ENCODE results near the gene CACNA2D3. TPM values are rescaled to one million over a fixed set of nuclear protein-coding genes. Genes with fewer than 3 reads are reported as not detected.

Gene CACNA2D3
- total RNA-seq, 1 donor from 2014 or later = 17.2 TPM

DNA sequence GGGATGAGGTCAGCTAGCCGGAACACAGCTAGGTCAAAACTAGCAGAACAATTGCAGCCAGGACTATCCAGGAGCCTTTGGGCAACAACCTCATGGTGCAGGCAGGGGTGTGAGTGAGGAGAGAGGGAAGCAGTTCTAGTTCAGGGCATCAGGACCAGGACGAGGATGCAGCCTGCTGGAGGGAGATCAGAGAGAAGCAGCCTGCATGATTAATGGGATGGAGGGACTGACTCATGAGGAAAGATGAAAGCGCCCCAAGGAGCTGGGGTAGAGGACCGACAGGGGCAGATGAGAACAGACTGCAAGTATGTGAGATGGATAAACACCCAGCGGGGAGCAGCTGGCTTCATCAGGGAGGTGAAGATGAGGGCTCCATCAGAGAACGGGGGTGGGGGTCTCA is 843.4 kb downstream of the CACNA2D3 start:
- Histone ChIP-seq H3K27me3 (no peaks in the 10 kb centered on the region), H3K36me3 (no peaks in the 10 kb centered on the region), H3K4me1 (no peaks in the 10 kb centered on the region), H3K27ac (no peak overlapping the region), H3K9me3 (no peaks in the 10 kb centered on the region), H3K4me3 (no peak overlapping the region)
- DNase-seq (ENCODE audit: extremely low spot score in 2 of 2) = no peak
- TF ChIP-seq, protein P1, sequence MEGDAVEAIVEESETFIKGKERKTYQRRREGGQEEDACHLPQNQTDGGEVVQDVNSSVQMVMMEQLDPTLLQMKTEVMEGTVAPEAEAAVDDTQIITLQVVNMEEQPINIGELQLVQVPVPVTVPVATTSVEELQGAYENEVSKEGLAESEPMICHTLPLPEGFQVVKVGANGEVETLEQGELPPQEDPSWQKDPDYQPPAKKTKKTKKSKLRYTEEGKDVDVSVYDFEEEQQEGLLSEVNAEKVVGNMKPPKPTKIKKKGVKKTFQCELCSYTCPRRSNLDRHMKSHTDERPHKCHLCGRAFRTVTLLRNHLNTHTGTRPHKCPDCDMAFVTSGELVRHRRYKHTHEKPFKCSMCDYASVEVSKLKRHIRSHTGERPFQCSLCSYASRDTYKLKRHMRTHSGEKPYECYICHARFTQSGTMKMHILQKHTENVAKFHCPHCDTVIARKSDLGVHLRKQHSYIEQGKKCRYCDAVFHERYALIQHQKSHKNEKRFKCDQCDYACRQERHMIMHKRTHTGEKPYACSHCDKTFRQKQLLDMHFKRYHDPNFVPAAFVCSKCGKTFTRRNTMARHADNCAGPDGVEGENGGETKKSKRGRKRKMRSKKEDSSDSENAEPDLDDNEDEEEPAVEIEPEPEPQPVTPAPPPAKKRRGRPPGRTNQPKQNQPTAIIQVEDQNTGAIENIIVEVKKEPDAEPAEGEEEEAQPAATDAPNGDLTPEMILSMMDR (IDR thresholded peaks at IDR 0.05) = no peak
- no peak for TF ChIP-seq POLR2A (IDR thresholded peaks at IDR 0.05)
- TF ChIP-seq POLR2AphosphoS5 (IDR thresholded peaks at IDR 0.05; ENCODE audit: insufficient read depth in 1 of 2, low read depth in 1 of 2) = no peak
- intact Hi-C loops (cut with DNase I) = no loop called here

GRCh38 chr3:54966979-54967378 is 844.6 kb downstream of the CACNA2D3 start:
- H3K27ac ChIP-seq = no peak overlapping the region
- no peaks in the 10 kb centered on the region for H3K27me3 ChIP-seq
- intact Hi-C loops (cut with DNase I) = no loop called here
- no peaks in the 10 kb centered on the region for H3K36me3 ChIP-seq
- TF ChIP-seq, protein P1 (IDR thresholded peaks at IDR 0.05) = no peak
- no peaks in the 10 kb centered on the region for H3K4me1 ChIP-seq
- no peak for DNase-seq (ENCODE audit: extremely low spot score in 2 of 2)
- no peak overlapping the region for H3K4me3 ChIP-seq
- no peaks in the 10 kb centered on the region for H3K9me3 ChIP-seq

GRCh38 chr3:54967731-54968161 is 845.4 kb downstream of the CACNA2D3 start:
- H3K36me3 ChIP-seq = no peaks in the 10 kb centered on the region
- H3K27me3 ChIP-seq = no peaks in the 10 kb centered on the region
- no peak overlapping the region for H3K27ac ChIP-seq
- DNase-seq (ENCODE audit: extremely low spot score in 2 of 2) = no peak
- TF ChIP-seq POLR2A (IDR thresholded peaks at IDR 0.05) (no peak), POLR2AphosphoS5 (IDR thresholded peaks at IDR 0.05; ENCODE audit: insufficient read depth in 1 of 2, low read depth in 1 of 2) (no peak)
- TF ChIP-seq, protein P1 (IDR thresholded peaks at IDR 0.05) = no peak
- H3K4me1 ChIP-seq = no peaks in the 10 kb centered on the region
- intact Hi-C loops (cut with DNase I) = no loop called here
- H3K9me3 ChIP-seq = no peaks in the 10 kb centered on the region
- H3K4me3 ChIP-seq = no peak overlapping the region

GRCh38 chr3:54968546-54969172 is 846.3 kb downstream of the CACNA2D3 start:
- TF ChIP-seq POLR2AphosphoS5 (IDR thresholded peaks at IDR 0.05; ENCODE audit: insufficient read depth in 1 of 2, low read depth in 1 of 2) (no peak), POLR2A (IDR thresholded peaks at IDR 0.05) (no peak)
- TF ChIP-seq, protein P1 (IDR thresholded peaks at IDR 0.05) = no peak
- Histone ChIP-seq H3K4me3 (no peak overlapping the region), H3K9me3 (no peaks in the 10 kb centered on the region), H3K36me3 (no peaks in the 10 kb centered on the region), H3K4me1 (no peaks in the 10 kb centered on the region), H3K27me3 (no peaks in the 10 kb centered on the region), H3K27ac (no peak overlapping the region)
- DNase-seq (ENCODE audit: extremely low spot score in 2 of 2) = no peak
- intact Hi-C loops (cut with DNase I) = no loop called here

DNA sequence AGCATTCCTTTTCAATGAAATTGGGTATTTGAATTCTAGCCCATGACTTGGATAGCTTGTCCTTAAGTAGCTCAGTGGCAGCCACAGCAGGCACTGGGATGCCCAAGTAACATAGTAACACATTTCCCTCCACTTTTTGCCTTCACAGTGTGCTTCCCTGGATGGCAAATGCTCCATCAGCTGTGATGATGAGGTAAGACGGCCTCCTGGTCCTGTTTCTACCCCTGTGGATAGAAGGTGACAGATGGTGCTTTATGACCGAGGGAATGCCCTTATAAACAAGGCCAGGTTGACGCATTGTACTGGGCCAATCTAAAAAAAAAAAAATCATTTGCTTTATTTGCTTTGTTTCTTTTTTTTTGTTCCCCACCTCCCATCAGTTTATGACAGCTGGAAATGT is 847.3 kb downstream of the CACNA2D3 start:
- Histone ChIP-seq H3K27me3 (no peaks in the 10 kb centered on the region), H3K27ac (no peak overlapping the region), H3K9me3 (no peaks in the 10 kb centered on the region), H3K4me3 (no peak overlapping the region), H3K36me3 (no peaks in the 10 kb centered on the region), H3K4me1 (no peaks in the 10 kb centered on the region)
- DNase-seq (ENCODE audit: extremely low spot score in 2 of 2) = no peak
- intact Hi-C loops (cut with DNase I) = no loop called here
- no peak for TF ChIP-seq POLR2A (IDR thresholded peaks at IDR 0.05)
- no peak for TF ChIP-seq POLR2AphosphoS5 (IDR thresholded peaks at IDR 0.05; ENCODE audit: insufficient read depth in 1 of 2, low read depth in 1 of 2)
- TF ChIP-seq, protein P1 (IDR thresholded peaks at IDR 0.05) = no peak
